ENCODE data around the gene IQSEC2.

The IQSEC2 gene

GRCh38 chrX:53239474-53239873, 41.9 kb downstream of the IQSEC2 start:
- no peak for TF ChIP-seq CTCF (IDR thresholded peaks at IDR 0.05; ENCODE audit: borderline replicate concordance, control extremely low read depth, extremely low read depth, insufficient read depth, missing control alignments)
- in situ Hi-C loops (cut with MboI; ENCODE audit: low sequenced_read_pairs, unreplicated experiment): no loop called here
- DNase-seq (ENCODE audit: low spot score): no peak

GRCh38 chrX:53237056-53237455, 44.3 kb downstream of the IQSEC2 start:
- no peak for DNase-seq (ENCODE audit: low spot score)
- no peak for TF ChIP-seq CTCF (IDR thresholded peaks at IDR 0.05; ENCODE audit: borderline replicate concordance, control extremely low read depth, extremely low read depth, insufficient read depth, missing control alignments)
- in situ Hi-C loops (cut with MboI; ENCODE audit: low sequenced_read_pairs, unreplicated experiment): no loop called here

- TF ChIP-seq CTCF (IDR thresholded peaks at IDR 0.05; ENCODE audit: borderline replicate concordance, control extremely low read depth, extremely low read depth, insufficient read depth, missing control alignments): no peak
- in situ Hi-C loops (cut with MboI; ENCODE audit: low sequenced_read_pairs, unreplicated experiment): no loop called here
- DNase-seq (ENCODE audit: low spot score): no peak
These were observed 45.2 kb downstream of the IQSEC2 start for GRCh38 chrX:53236025-53236679.

- no peak for TF ChIP-seq CTCF (IDR thresholded peaks at IDR 0.05; ENCODE audit: borderline replicate concordance, control extremely low read depth, extremely low read depth, insufficient read depth, missing control alignments)
- in situ Hi-C loops (cut with MboI; ENCODE audit: low sequenced_read_pairs, unreplicated experiment): no loop called here
These were observed 45.8 kb downstream of the IQSEC2 start for GRCh38 chrX:53235566-53235965.

DNA sequence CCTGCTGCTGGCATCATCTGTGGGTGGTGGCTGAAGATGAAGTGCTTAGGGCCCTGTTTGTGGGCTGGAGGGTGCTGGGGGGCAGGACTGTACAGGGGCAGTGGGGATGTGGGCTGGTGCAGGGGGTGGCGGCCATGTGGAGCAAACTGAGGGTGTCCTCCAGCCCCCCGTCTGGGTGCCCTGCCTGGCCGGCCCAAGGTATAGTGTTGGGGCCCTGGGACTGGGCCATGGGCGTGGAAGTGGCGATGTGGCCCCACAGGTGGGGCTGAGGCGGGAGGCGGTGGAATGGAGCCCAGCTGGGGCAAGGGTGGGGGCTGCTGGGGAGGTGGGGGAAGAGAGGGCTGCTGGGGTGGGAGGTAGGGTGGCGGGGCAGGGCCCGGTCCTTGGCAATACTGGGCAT, 46.9 kb downstream of the IQSEC2 start:
- in situ Hi-C loops (cut with MboI; ENCODE audit: low sequenced_read_pairs, unreplicated experiment): no loop called here
- no peak for TF ChIP-seq CTCF (IDR thresholded peaks at IDR 0.05; ENCODE audit: borderline replicate concordance, control extremely low read depth, extremely low read depth, insufficient read depth, missing control alignments)
- no peak for DNase-seq (ENCODE audit: low spot score)

More at GRCh38 chrX:53235566-53235965, 45.8 kb downstream of the IQSEC2 start:
- no peak for DNase-seq (ENCODE audit: low spot score)

DNA sequence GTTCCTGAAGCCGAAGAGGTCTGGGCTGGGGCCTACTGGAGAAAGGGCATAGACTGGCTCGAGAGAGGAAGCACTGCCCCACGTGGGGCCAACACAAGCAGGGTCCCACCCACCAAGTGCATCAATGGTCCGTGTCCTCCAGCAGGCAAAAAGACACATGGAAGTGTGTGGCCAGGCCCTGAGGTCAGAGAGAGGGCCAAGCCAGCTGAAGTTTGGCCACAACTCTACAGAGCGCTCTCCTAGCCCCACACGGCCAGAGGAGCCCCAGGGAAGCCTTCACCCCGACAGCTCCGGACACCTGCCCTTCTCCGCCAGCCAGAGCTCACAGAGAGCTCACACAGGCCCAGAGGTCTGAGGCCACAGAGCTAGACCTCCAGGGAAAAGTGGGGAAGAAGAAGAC, 47.8 kb downstream of the IQSEC2 start:
- no peak for TF ChIP-seq CTCF (IDR thresholded peaks at IDR 0.05; ENCODE audit: borderline replicate concordance, control extremely low read depth, extremely low read depth, insufficient read depth, missing control alignments)
- in situ Hi-C loops (cut with MboI; ENCODE audit: low sequenced_read_pairs, unreplicated experiment): no loop called here
- DNase-seq (ENCODE audit: low spot score): no peak

Data from GM13976 (cell line).